ENCODE measurements around the gene ATOH7. TPM values are rescaled to one million over a fixed set of nuclear protein-coding genes. Genes with fewer than 3 reads are reported as not detected.
"Not testable (repeated sequence)": the region's sequence is repeated elsewhere in the genome, so short reads cannot be mapped to it uniquely, and the experiment has no call there.

Gene ATOH7
- total RNA-seq, 1 experiment from 2014 or later = not detected

DNA sequence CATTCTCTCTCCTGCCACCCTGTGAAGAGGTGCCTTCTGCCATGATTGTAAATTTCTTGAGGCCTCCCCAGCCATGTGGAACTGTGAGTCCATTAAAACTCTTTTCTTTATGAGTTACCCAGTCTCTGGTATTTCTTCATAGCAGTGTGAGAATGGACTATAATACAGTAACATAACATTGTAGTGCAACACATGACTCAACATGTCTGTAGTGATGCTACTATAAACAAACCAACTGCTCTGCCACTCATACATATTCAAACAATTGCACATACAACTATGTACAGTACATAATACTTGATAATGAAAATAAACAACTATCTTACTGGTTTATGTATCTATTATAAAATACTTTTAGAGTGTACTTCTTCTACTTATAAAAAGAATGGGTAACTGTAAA, 7.1 kb downstream of the ATOH7 start:
- H3K4me1 ChIP-seq (replicated peaks) = no peaks in the 10 kb centered on the region; the same call in 1 of the 2 replicates

DNA sequence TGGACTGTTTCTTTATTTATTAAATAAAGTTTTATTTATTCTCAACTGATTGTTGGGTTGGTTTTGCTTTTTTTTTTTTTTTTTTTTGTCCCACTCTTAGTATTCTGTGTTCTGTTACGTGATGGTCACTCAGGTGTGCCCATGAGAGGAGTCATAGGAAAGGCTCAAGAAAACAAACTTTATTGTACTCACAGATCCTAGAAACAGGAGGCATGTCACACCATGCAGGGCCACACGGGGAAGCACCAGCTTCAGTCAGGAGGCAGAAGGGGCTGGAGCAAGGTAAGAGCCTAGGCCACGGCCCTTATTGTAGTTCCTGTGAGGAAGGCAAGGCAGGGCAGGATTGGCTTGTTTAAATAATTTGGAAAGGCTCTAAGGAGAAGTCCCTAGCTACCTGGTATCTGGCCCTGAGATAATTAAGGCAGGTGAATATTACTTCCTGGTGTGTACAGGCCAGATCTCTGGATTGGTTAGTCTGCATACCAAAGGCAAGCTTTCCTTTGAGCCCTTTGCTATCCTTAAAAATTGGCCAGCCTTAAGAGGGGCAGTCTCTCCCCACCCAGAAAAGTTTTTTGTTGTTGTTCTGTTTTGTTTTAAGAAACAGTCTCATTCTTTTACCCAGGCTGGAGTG, 8.3 kb downstream of the ATOH7 start:
- H3K27me3 ChIP-seq (replicated peaks) = peaks cover 1% of the 10 kb centered on the region
- no peak for DNase-seq (ENCODE audit: low read depth in 1 of 2, low spot score in 2 of 2)
- H3K4me3 ChIP-seq = no peak overlapping the region
- no peaks in the 10 kb centered on the region for H3K36me3 ChIP-seq
- H3K9me3 ChIP-seq (replicated peaks) = no peaks in the 10 kb centered on the region
- H3K4me1 ChIP-seq (replicated peaks) = no peaks in the 10 kb centered on the region; the same call in 1 of the 2 replicates
- H3K27ac ChIP-seq = no peak overlapping the region

More for the DNA sequence above, 7.1 kb downstream of the ATOH7 start:
- Histone ChIP-seq H3K27me3 (replicated peaks) (peaks cover 7% of the 10 kb centered on the region; the same call in 1 of the 2 replicates), H3K9me3 (replicated peaks) (no peaks in the 10 kb centered on the region), H3K36me3 (no peaks in the 10 kb centered on the region), H3K4me3 (no peak overlapping the region), H3K27ac (no peak overlapping the region)
- no peak for DNase-seq (ENCODE audit: low read depth in 1 of 2, low spot score in 2 of 2)

DNA sequence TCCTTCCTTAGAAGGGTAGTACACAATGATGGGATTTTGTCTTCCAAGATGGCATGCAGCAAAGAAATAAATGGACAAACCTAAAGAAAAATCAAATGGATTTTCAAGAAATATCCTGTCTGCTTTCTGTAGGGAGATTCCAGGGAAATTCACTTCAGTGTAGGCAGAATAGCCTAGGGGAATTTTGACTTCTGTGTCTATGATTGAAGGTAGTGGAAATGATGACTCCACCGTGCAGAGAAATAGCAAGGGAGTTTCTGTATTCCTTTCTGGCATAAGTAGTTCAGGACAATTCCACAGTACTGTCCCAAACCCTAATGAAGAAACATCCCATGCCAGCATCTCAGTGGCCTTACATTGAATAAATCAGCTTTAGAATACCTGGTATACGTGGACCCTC, 9.5 kb downstream of the ATOH7 start:
- H3K36me3 ChIP-seq = no peaks in the 10 kb centered on the region
- DNase-seq (ENCODE audit: low read depth in 1 of 2, low spot score in 2 of 2) = no peak
- no peaks in the 10 kb centered on the region; the same call in 1 of the 2 replicates for H3K27me3 ChIP-seq (replicated peaks)
- H3K27ac ChIP-seq = no peak overlapping the region
- H3K4me1 ChIP-seq (replicated peaks) = no peaks in the 10 kb centered on the region; the same call in 1 of the 2 replicates
- H3K9me3 ChIP-seq (replicated peaks) = no peaks in the 10 kb centered on the region
- H3K4me3 ChIP-seq = no peak overlapping the region

DNA sequence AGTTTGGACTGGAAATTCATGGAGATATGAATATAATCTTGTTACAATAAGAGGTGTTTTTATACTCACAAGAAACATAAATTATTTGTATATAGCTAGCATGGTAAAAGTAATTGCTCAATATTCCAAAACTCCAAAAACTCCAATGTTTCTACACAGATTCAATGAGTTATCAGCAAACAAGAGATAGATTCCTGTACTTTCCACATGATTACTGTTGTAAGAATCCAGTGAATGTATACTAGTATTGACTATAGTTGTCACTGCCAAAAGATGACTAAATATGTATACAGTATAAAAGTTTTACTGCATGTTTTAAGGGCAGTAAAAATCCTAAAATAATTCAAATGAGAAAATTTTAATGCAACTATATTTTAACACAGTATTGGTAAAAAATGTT, 10.7 kb downstream of the ATOH7 start:
- no peak for DNase-seq (ENCODE audit: low read depth in 1 of 2, low spot score in 2 of 2)
- no peaks in the 10 kb centered on the region for H3K36me3 ChIP-seq
- H3K4me3 ChIP-seq = no peak overlapping the region
- H3K4me1 ChIP-seq (replicated peaks) = no peaks in the 10 kb centered on the region; the same call in 1 of the 2 replicates
- H3K27ac ChIP-seq = no peak overlapping the region
- no peaks in the 10 kb centered on the region for H3K9me3 ChIP-seq (replicated peaks)
- no peaks in the 10 kb centered on the region; the same call in 1 of the 2 replicates for H3K27me3 ChIP-seq (replicated peaks)

DNA sequence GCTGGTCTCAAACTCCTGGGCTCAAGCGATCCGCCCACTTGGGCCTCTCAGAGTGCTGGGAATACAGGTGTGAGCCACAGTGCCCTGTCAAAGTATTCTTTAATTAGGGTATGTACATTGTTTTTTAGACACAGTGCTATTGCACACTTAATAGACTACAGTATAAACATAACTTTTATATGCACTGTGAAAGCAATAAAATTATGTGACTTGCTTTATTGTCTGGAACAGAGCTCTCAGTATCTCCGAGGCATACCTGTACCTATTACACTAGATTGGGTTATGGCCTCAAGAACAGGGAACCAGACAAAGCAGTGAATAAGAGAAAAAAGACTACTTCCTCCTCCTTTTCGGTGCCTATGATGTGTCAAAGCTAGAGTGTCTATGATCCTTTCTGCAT, 13.1 kb downstream of the ATOH7 start:
- Histone ChIP-seq H3K9me3 (replicated peaks) (no peaks in the 10 kb centered on the region), H3K4me3 (no peak overlapping the region), H3K27ac (no peak overlapping the region), H3K36me3 (no peaks in the 10 kb centered on the region), H3K4me1 (replicated peaks) (no peaks in the 10 kb centered on the region), H3K27me3 (replicated peaks) (no peaks in the 10 kb centered on the region; the same call in 1 of the 2 replicates)
- no peak for DNase-seq (ENCODE audit: low read depth in 1 of 2, low spot score in 2 of 2)

DNA sequence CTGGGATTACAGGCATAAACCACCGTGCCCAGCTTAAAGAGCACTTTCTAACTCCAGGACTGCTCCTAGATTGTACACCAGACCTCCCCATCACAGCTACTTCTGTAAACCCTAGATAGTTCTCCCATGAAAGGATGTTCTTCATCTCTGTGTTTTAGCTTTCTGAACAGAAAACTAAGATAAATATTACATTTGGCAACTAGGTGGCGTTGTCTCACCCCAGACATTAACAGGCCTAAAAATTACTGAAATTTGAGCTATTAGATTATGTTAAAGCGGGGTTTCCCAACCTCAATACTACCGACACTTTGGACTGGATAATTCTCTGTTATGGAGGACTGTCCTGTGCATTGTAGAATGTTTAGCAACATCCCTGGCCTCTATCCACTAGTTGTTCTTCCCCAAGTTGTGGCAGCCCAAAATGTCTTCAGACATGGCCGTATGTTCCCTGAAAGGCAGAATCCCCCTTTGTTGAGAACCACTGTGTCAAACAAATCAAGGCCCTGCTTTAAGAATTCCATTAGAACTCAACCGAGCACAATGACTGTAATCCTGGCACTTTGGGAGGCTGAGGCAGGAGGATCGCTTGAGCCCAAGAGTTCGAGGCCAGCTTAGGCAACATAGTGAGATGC, 19.1 kb downstream of the ATOH7 start:
- peak in 1 of 2 experiments; percentile 39 for DNase-seq (ENCODE audit: low read depth in 1 of 2, low spot score in 2 of 2)
- H3K36me3 ChIP-seq = no peaks in the 10 kb centered on the region
- H3K4me1 ChIP-seq (replicated peaks) = no peaks in the 10 kb centered on the region
- no peak overlapping the region for H3K4me3 ChIP-seq
- no peaks in the 10 kb centered on the region for H3K9me3 ChIP-seq (replicated peaks)
- H3K27me3 ChIP-seq (replicated peaks) = no peaks in the 10 kb centered on the region
- H3K27ac ChIP-seq = no peak overlapping the region

DNA sequence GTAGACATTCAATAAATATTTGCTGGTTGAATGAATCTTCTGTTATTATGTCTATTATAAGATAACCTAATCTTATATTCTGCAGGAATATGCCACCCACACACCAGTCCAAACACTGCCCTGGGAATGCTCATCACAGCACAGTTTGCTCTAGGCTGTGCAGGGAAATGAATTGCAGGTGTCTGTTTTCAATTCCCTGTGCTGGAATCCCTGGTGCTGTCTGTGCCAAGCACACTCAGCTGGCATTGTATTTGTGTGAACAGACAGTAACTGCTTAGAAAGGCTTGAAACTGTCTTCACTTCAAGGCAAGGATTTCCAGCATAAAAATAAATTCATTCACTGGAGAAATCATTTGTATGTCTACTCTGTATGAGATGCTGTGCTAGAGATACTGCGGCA, 20.2 kb downstream of the ATOH7 start:
- Histone ChIP-seq H3K36me3 (no peaks in the 10 kb centered on the region), H3K9me3 (replicated peaks) (no peaks in the 10 kb centered on the region), H3K27ac (no peak overlapping the region), H3K4me1 (replicated peaks) (no peaks in the 10 kb centered on the region), H3K4me3 (no peak overlapping the region), H3K27me3 (replicated peaks) (no peaks in the 10 kb centered on the region)
- DNase-seq (ENCODE audit: low read depth in 1 of 2, low spot score in 2 of 2) = no peak

DNA sequence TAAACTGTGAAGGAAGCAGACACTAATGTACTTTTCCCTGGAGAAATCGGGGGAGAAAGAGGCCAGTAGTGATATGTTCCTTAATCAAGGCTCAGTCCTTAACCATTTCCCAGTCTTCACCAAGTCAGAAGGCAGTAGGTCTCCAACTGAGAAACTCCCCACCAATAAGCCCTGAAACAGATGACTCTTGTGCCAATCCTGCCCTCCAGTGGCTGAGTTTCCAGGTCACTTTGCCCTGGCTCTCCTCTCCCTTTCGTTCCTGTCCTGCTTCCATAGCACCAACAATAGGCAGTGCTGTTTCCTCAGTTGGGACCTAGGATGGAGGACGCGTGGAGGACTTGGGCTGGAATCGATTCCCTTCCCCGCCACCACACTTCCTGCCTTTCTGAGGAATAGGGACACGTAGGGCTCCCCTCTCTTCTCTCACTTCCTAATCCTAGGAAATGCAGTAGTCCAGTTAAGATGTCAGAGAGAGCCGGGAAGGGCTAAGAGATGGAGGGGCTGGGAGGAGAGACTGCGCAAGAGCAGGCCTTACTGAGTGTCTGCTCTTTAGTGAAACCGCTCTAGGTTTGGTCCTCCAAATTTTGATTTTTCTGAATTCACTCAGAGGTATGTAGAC, 23.4 kb downstream of the ATOH7 start:
- Histone ChIP-seq H3K36me3 (no peaks in the 10 kb centered on the region), H3K9me3 (replicated peaks) (no peaks in the 10 kb centered on the region), H3K4me3 (no peak overlapping the region), H3K27me3 (replicated peaks) (no peaks in the 10 kb centered on the region), H3K27ac (no peak overlapping the region), H3K4me1 (replicated peaks) (no peaks in the 10 kb centered on the region)
- peak; percentile 70 to 77 for DNase-seq (ENCODE audit: low read depth in 1 of 2, low spot score in 2 of 2)

DNA sequence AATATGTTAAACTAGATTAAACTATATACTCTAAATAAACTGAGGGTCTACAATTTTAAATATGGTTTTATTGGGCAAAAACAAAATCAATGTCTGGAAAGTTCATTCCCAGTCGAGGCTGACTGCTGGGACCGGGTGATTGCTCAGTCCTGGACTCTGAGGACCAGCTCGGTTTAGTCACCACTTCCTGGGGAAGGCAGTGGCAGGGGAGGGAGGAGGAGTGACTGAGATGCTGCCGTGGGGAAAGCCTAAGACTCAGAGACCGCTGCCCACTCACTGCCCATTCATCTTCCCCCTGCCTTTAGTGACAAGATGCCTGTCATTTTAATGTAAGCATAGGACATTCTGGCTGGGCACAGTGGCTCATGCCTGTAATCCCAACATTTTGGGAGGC, 29.0 kb downstream of the ATOH7 start:
- Histone ChIP-seq H3K9me3 (replicated peaks) (no peaks in the 10 kb centered on the region), H3K4me1 (replicated peaks) (peaks cover 5% of the 10 kb centered on the region; the same call in 1 of the 2 replicates), H3K27ac (no peak overlapping the region), H3K36me3 (no peaks in the 10 kb centered on the region), H3K27me3 (replicated peaks) (no peaks in the 10 kb centered on the region), H3K4me3 (no peak overlapping the region)
- DNase-seq (ENCODE audit: low read depth in 1 of 2, low spot score in 2 of 2) = peak; percentile 28 to 71

DNA sequence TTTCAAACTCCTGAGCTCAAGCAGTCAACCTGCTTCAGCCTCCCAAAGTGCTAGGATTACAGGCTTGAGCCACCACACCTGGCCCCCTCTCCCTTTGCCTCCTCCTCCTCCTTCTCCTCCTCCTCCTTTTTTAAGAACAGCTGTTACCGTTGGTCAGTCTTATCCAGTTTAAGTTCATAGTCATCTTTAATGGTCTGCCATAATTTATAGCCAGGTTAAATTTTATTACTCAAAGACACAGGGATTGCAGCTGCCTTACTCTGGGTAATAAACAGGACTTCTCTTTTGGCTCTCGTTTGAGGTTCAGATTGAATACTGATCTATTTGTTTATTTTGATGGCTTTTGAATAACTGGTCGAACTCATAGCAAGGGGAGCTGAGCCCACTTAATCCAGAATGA, 35.2 kb downstream of the ATOH7 start:
- no peaks in the 10 kb centered on the region; the same call in 1 of the 2 replicates for H3K9me3 ChIP-seq (replicated peaks)
- H3K36me3 ChIP-seq = no peaks in the 10 kb centered on the region
- H3K4me1 ChIP-seq (replicated peaks) = no peaks in the 10 kb centered on the region
- H3K27me3 ChIP-seq (replicated peaks) = no peaks in the 10 kb centered on the region
- H3K4me3 ChIP-seq = no peak overlapping the region
- H3K27ac ChIP-seq = no peak overlapping the region
- no peak for DNase-seq (ENCODE audit: low read depth in 1 of 2, low spot score in 2 of 2)

DNA sequence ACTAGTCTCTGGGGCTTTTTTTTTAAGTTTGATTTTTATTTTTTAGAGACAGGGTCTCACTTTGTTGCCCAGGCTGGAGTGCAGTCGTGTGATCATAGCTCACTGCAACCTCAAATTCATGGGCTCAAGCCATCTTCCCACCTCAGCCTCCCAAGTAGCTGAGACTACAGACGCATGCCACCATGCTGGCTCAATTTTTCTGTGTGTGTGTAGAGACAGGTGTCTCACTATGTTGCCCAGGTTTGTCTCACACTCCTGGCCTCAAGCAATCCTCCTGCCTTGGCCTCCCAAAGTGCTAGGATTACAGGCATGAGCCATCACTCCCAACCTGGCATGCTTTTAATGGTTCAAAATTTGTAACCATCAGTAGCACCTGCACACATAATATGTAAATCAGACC, 36.1 kb downstream of the ATOH7 start:
- not testable (repeated sequence) for DNase-seq (ENCODE audit: low read depth in 1 of 2, low spot score in 2 of 2); H3K27ac ChIP-seq; H3K4me3 ChIP-seq; H3K27me3 ChIP-seq (replicated peaks); H3K36me3 ChIP-seq; H3K4me1 ChIP-seq (replicated peaks); H3K9me3 ChIP-seq (replicated peaks)

DNA sequence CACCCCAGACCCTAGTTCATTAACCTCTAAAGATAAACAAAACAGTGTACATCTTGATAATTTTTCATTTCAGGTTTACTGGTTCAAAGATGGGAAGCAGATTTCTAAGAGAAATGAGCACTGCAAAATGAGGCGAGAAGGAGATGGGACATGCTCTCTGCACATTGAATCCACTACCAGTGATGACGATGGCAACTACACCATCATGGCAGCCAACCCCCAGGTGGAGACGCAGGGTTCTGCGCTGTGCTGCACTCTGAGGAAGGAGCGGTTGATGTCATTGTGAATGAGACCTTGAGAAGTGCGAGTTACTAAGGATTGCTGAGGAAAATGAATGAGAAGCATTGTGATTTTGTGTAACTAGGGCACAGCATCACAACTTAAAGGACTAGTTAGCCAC, 37.6 kb downstream of the ATOH7 start:
- no peaks in the 10 kb centered on the region for H3K27me3 ChIP-seq (replicated peaks)
- H3K4me1 ChIP-seq (replicated peaks) = no peaks in the 10 kb centered on the region
- DNase-seq (ENCODE audit: low read depth in 1 of 2, low spot score in 2 of 2) = no peak
- H3K9me3 ChIP-seq (replicated peaks) = peaks cover 3% of the 10 kb centered on the region; the same call in 1 of the 2 replicates
- no peaks in the 10 kb centered on the region for H3K36me3 ChIP-seq
- no peak overlapping the region for H3K27ac ChIP-seq
- no peak overlapping the region for H3K4me3 ChIP-seq

DNA sequence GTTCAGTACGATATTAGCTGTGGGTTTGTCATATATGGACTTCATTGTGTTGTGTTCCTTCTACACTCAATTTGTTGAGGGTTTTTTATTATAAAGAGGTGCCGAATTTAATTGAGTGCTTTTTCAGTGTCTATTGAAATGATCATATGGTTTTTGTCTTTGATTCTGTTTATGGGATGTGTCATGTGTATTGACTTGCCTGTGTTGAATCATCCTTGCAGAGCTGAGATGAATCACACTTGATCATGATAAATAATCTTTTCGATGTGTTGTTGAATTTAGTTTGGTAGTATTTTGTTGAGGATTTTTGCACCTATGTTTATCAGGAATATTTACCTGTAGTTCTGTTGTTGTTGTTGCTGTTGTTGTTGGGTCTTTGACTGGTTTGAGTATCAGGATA, 39.8 kb downstream of the ATOH7 start:
- Histone ChIP-seq H3K9me3 (replicated peaks) (peaks cover 3% of the 10 kb centered on the region; the same call in 1 of the 2 replicates), H3K4me1 (replicated peaks) (no peaks in the 10 kb centered on the region), H3K27me3 (replicated peaks) (no peaks in the 10 kb centered on the region), H3K36me3 (no peaks in the 10 kb centered on the region), H3K27ac (no peak overlapping the region), H3K4me3 (no peak overlapping the region)
- no peak for DNase-seq (ENCODE audit: low read depth in 1 of 2, low spot score in 2 of 2)

DNA sequence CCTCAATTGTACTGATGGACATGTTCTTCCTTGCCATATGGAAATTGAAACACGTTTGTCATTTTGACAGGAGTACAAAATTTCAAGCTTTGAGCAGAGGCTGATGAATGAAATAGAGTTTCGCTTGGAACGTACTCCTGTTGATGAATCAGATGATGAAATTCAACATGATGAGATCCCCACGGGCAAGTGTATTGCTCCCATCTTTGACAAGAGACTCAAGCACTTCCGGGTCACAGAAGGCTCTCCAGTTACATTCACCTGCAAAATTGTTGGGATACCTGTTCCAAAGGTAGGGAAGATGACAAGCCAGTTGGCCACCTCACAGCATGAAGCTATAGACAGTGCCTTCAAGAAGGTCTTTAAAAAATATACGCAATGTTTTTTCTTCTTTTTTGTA, 43.1 kb downstream of the ATOH7 start:
- H3K4me3 ChIP-seq = no peak overlapping the region
- H3K9me3 ChIP-seq (replicated peaks) = peaks cover 3% of the 10 kb centered on the region; the same call in 1 of the 2 replicates
- no peak overlapping the region for H3K27ac ChIP-seq
- no peaks in the 10 kb centered on the region for H3K27me3 ChIP-seq (replicated peaks)
- no peak for DNase-seq (ENCODE audit: low read depth in 1 of 2, low spot score in 2 of 2)
- H3K4me1 ChIP-seq (replicated peaks) = no peaks in the 10 kb centered on the region
- H3K36me3 ChIP-seq = no peaks in the 10 kb centered on the region

Data from SJSA1 (cell line).